Heart left ventricle (tissue), 13 donors: ENCODE measurements around the gene ELL.

Experiments used
- CTCF ChIP-seq, 12 donors: fragments of 200-600 bp; sonication (generic) in 4 of 12; IDR thresholded peaks; one replicate each; pipeline versions ENCODE4 v1.5.0 to v1.8.0; 2018 to 2022; ENCODE audit warnings: antibody characterized with exemption in 12 of 12, mild to moderate bottlenecking in 5 of 12
- POLR2A ChIP-seq, 2 donors: fragments of 450-650 bp; IDR thresholded peaks; one replicate each; pipeline ENCODE4 v1.6.1; 2017; ENCODE audit warnings: antibody characterized with exemption in 2 of 2, mild to moderate bottlenecking in 2 of 2, moderate library complexity in 2 of 2
- donor health status: ischemic (EF 13 %, LVEDD 7.1; RV severe dilation, severe dysfunction).
- donor health status: DM: no; HTN: yes; CAD: no.
- donor health status: DM: no; HTN: no; CAD: no.
- donor health status: ischemic (EF 25% LVEDD 6.9; RV normal size, moderate dysfunction).
- donor health status: ischemic (EF 25% LVEDD 5.7; RV mildly dilated, moderate dysfunction).
- donor health status: ischemic (EF 35%, LVEDD 5.7; RV mildly dilated, moderate dysfunction).
- donor health status: nonischemic (EF 11% LVEDD 7.7; RV severe dilation, severe dysfunction).
- donor health status: DM: yes; HTN: yes; CAD: no.
- donor health status: PGD.
- donor health status: ischemic (EF 29% LVEDD 5.4; RV normal size, mild dysfunction).
- donor health status: nonischemic (EF 23%, LVEDD 6.1; RV moderate dilation, normal function).

- TF ChIP-seq CTCF (IDR thresholded peaks at IDR 0.05) (no peak), POLR2A (IDR thresholded peaks at IDR 0.05) (no peak)
These were observed 85.8 kb downstream of the ELL start for GRCh38 chr19:18435842-18436670.
